HepG2 (cell line): ENCODE measurements around the gene CDC26.

Experiments
- CTCF ChIP-seq: sonication (generic); formaldehyde crosslinking; IDR thresholded peaks from 2 replicates; pipeline ENCODE4 v1.5.0; 2020; ENCODE audit warnings: mild to moderate bottlenecking, missing genetic modification reagents, moderate library complexity
- DNMT1 ChIP-seq: sonication (generic); formaldehyde crosslinking; IDR thresholded peaks from 2 replicates; pipeline ENCODE4 v1.5.1; 2020; ENCODE audit warnings: mild to moderate bottlenecking, missing genetic modification reagents
- FOXK1 ChIP-seq: sonication (generic); formaldehyde crosslinking; IDR thresholded peaks from 2 replicates; pipeline ENCODE4 v1.4.0; 2020; ENCODE audit warnings: low read depth, missing genetic modification reagents, borderline replicate concordance
- MEIS2 ChIP-seq: sonication (generic); formaldehyde crosslinking; IDR thresholded peaks from 2 replicates; pipeline ENCODE4 v1.9.0; 2021; ENCODE audit warnings: mild to moderate bottlenecking, missing genetic modification reagents
- PBX3 ChIP-seq: sonication (generic); formaldehyde crosslinking; IDR thresholded peaks from 2 replicates; pipeline ENCODE4 v1.8.1; 2023; ENCODE audit warnings: missing genetic modification reagents, inconsistent platforms, borderline replicate concordance
- POLR2AphosphoS5 ChIP-seq: IDR thresholded peaks from 2 replicates; pipeline ENCODE4 v1.6.1; 2012; ENCODE audit warnings: low read depth, low read length
- SMARCC2 ChIP-seq: fragments of 450-650 bp; IDR thresholded peaks from 2 replicates; pipeline ENCODE4 v1.6.1; 2017; ENCODE audit warnings: antibody characterized with exemption, mild to moderate bottlenecking
- USF2 ChIP-seq, 2 experiments: sonication (generic) in 1 of 2; formaldehyde crosslinking in 1 of 2; IDR thresholded peaks; 2 replicates each; pipeline versions ENCODE4 v1.5.1 to v1.6.1; 2011 to 2020; ENCODE audit warnings: borderline replicate concordance in 1 of 2, low read depth in 1 of 2, low read length in 1 of 2, mild to moderate bottlenecking in 1 of 2, missing genetic modification reagents in 1 of 2, moderate library complexity in 1 of 2
- XRCC5 ChIP-seq: fragments of 200-400 bp; formaldehyde crosslinking; optimal IDR thresholded peaks from 2 replicates; pipeline ENCODE3; 2017; ENCODE audit warnings: mild to moderate bottlenecking, low read length
- ZNF543 ChIP-seq: sonication (generic); formaldehyde crosslinking; IDR thresholded peaks from 2 replicates; pipeline ENCODE4 v1.4.0; 2020; ENCODE audit warnings: mild to moderate bottlenecking, missing genetic modification reagents

- TF ChIP-seq CTCF (CRISPR knock-in tag) (no peak), XRCC5 (no peak), DNMT1 (CRISPR knock-in tag) (no peak), POLR2AphosphoS5 (no peak), MEIS2 (CRISPR knock-in tag) (no peak), ZNF543 (CRISPR knock-in tag) (no peak), FOXK1 (CRISPR knock-in tag) (no peak), PBX3 (CRISPR knock-in tag) (no peak), SMARCC2 (no peak), USF2 (IDR thresholded peaks at IDR 0.05; ENCODE audit: low read depth, low read length) (no peak), USF2 (CRISPR knock-in tag; IDR thresholded peaks at IDR 0.05; ENCODE audit: borderline replicate concordance) (no peak)
These were observed 5.5 kb downstream of the CDC26 start for GRCh38 chr9:113269871-113270270.
